ENCODE results near the gene SPTBN4.
"Not testable (repeated sequence)": the region's sequence is repeated elsewhere in the genome, so short reads cannot be mapped to it uniquely, and the experiment has no call there.

SPTBN4 gene

DNA sequence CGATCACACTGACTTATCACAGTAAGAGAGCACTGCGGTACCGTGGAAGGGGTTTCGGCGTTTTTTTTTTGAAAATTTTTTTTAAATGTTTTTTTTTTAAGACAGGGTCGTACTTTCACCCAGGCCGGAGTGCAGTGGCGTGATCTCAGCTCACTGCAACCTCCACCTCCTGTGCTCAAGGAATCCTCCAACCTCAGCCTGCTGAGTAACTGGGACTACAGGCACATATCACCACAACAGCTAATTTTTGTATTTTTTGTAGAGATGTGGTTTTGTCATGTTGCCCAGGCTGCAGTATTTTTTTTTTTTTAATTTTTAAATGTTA lies 153.3 kb downstream of the SPTBN4 start:
- no peak overlapping the region for H3K4me3 ChIP-seq (ENCODE audit: low read length)
- TF ChIP-seq, protein P1, sequence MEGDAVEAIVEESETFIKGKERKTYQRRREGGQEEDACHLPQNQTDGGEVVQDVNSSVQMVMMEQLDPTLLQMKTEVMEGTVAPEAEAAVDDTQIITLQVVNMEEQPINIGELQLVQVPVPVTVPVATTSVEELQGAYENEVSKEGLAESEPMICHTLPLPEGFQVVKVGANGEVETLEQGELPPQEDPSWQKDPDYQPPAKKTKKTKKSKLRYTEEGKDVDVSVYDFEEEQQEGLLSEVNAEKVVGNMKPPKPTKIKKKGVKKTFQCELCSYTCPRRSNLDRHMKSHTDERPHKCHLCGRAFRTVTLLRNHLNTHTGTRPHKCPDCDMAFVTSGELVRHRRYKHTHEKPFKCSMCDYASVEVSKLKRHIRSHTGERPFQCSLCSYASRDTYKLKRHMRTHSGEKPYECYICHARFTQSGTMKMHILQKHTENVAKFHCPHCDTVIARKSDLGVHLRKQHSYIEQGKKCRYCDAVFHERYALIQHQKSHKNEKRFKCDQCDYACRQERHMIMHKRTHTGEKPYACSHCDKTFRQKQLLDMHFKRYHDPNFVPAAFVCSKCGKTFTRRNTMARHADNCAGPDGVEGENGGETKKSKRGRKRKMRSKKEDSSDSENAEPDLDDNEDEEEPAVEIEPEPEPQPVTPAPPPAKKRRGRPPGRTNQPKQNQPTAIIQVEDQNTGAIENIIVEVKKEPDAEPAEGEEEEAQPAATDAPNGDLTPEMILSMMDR (conservative IDR thresholded peaks at IDR 0.05; ENCODE audit: low read depth, low read length) = no peak
- no peak for DNase-seq (ENCODE audit: low read depth)

DNA sequence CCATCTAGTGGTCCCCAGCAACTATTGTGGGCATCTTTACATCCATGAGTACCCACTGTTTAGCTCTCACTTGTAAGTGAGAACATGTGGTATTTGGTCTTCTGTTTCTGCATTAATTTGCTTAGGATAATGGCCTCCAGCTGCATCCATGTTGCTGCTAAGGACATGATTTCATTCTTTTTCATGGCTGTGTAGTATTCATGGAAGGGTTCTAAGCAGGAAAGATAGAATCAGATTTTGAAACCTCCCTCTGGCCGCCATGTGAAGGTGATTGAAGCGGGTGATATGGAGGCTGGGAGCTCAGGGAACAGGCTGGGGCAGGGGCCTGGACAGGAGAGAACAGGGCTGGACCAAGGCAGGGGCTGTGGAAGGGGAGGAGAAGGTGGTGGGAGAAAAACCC lies 154.5 kb downstream of the SPTBN4 start:
- TF ChIP-seq, protein P1 (conservative IDR thresholded peaks at IDR 0.05; ENCODE audit: low read depth, low read length) = no peak
- DNase-seq (ENCODE audit: low read depth) = no peak
- no peak overlapping the region for H3K4me3 ChIP-seq (ENCODE audit: low read length)

DNA sequence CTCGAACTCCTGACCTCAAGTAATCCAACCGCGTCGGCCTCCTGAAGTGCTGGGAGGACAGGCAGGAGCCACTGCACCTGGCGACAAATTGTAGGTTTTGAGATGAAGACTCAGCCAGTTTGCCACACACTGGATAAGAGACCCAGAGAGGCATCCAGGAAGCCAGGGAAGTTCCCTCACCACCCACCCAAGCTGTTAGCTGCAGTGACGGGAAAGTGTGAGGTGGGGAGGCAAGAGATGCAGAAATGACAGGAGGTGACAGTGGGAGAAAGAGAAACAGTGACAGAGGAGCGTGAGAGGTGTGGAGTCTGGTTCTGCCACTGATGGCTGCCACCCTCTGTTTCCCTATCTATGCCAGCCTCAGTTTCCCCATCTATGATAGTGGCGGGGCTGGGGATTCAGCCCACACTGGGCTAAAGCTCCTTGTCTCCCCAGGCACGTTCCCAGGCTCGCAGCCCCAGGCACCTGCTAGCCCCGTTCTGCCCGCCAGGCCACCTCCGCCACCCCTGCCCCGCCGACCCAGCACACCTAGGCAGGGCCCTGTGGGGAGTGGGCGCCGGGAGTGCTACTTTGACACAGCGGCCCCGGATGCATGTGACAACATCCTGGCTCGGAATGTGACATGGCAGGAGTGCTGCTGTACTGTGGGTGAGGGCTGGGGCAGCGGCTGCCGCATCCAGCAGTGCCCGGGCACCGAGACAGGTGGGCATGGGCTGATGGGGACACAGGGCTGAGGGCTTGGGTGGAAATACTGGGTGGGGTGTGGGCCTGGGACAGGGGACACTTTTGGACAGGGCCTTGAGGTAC lies 155.4 kb downstream of the SPTBN4 start:
- H3K4me3 ChIP-seq (ENCODE audit: low read length) = no peak overlapping the region
- TF ChIP-seq, protein P1 (conservative IDR thresholded peaks at IDR 0.05; ENCODE audit: low read depth, low read length) = no peak
- no peak for DNase-seq (ENCODE audit: low read depth)

DNA sequence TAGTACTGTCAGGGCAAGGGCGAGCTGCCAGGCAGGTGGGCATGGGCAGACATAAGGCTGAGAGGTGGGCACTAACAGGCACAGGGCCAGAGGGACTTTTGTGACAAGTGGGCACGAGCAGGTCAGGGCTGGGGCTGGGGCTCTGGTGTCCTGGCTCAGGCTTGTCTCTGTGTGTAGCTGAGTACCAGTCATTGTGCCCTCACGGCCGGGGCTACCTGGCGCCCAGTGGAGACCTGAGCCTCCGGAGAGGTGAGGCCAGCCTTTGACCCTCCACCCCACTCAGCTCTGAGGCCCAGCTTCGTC lies 155.9 kb downstream of the SPTBN4 start:
- no peak for DNase-seq (ENCODE audit: low read depth)
- TF ChIP-seq, protein P1 (conservative IDR thresholded peaks at IDR 0.05; ENCODE audit: low read depth, low read length) = no peak
- H3K4me3 ChIP-seq (ENCODE audit: low read length) = no peak overlapping the region

DNA sequence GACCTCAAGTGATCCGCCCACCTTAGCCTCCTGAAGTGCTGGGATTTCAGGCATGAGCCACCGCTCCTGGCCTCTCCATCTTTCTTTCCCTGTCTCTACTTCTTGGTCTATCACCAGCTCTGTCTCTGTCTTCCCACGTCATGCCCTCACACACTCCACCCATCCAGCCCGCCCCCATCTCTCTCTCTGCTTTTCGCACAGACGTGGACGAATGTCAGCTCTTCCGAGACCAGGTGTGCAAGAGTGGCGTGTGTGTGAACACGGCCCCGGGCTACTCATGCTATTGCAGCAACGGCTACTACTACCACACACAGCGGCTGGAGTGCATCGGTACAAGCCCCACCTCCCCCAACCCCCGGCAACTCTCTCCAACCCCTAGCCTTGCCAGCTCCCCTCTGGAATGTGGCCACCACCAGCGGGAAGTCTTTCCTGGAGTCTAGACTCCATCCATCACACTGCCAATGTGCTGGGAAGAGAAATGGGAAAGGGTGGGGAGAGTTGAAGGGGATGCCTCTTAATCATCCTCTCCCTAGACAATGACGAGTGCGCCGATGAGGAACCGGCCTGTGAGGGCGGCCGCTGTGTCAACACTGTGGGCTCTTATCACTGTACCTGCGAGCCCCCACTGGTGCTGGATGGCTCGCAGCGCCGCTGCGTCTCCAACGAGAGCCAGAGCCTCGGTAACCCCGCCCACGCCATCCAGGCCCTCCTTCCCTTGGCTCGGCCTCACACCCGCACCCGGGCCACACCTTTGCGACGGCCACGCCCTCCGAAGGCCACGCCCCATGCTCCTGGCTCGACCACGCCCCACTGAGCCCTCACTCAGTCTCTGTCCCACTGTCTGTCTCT lies 156.8 kb downstream of the SPTBN4 start:
- TF ChIP-seq, protein P1 (conservative IDR thresholded peaks at IDR 0.05; ENCODE audit: low read depth, low read length) = no peak
- DNase-seq (ENCODE audit: low read depth) = no peak

DNA sequence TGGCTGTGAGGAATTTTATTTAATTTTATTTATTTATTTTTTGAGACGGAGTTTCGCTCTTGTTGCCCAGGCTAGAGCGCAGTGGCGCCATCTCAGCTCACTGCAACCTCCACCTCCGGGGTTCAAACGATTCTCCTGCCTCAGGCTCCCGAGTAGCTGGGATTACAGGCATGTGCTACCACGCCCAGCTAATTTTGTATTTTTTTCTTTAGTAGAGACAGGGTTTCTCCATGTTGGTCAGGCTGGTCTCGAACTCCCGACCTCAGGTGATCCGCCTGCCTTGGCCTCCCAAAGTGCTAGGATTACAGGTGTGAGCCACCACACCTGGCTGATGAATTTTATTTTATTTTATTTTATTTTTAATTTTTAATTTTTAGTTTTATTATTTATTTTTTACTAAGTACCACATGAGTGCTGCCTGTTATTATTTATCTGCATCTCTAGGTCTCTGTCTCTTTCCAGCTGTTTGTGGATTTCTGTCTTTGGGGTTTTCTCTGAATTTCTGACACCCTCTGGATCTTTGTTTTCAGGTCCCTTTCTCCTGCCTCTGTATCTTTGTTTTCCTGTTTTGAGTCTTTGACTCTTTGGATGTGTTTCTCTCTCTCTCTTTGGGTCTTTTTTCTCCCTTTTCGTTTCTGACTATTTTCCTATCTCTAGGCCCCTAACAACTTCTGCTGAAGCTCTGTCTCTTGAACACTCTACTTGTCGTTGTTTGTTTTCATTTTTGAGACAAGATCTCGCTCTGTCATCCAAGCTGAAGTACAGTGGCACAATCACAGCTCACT lies 157.8 kb downstream of the SPTBN4 start:
- H3K4me3 ChIP-seq (ENCODE audit: low read length); DNase-seq (ENCODE audit: low read depth): not testable (repeated sequence)

More for the DNA sequence above, 156.8 kb downstream of the SPTBN4 start:
- H3K4me3 ChIP-seq (ENCODE audit: low read length) = no peak overlapping the region

DNA sequence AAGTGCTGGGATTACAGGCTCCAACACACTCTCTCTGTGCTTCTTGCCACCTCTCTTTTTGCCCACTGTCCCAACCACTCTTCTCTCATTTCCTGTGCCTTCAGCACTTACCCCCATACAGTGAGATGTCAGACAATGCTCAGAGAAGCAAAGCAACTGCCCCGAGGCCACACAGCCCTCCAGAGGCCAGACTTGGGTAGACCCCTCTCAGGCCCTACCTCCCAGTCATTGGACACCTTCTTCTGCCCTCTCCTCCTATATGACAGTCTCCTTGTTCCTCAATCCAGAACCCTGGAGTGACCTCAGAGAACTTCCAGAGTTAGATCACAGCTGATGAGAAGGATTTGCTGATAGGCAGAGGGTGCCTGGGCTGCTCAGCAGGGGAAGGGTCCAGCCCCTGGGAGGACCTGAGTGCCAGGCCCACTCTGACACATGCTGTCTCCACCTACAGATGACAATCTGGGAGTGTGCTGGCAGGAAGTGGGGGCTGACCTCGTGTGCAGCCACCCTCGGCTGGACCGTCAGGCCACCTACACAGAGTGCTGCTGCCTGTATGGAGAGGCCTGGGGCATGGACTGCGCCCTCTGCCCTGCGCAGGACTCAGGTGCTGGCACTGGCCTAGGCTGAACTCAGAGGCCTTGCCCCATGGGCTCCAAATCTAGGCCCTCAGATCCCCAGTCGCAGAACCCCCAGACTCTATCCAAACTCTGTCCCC lies 158.8 kb downstream of the SPTBN4 start:
- TF ChIP-seq, protein P1 (conservative IDR thresholded peaks at IDR 0.05; ENCODE audit: low read depth, low read length) = no peak
- no peak for DNase-seq (ENCODE audit: low read depth)
- no peak overlapping the region for H3K4me3 ChIP-seq (ENCODE audit: low read length)

All from retinal pigment epithelial cell (primary cell).